ENCODE measurements around the gene RAPGEF1.

The RAPGEF1 gene

GRCh38 chr9:131748411-131748955 lies 8.6 kb upstream of the RAPGEF1 start:
- TF ChIP-seq CTCF (IDR thresholded peaks at IDR 0.05; ENCODE audit: low read depth, low read length), result no peak
- no peak for DNase-seq (ENCODE audit: low read depth, low spot score)
- in situ Hi-C loops (cut with HindIII; ENCODE audit: low sequenced_read_pairs), result no loop called here
- no peak overlapping the region for H3K4me3 ChIP-seq (ENCODE audit: low read depth, low read length)

- H3K4me3 ChIP-seq (ENCODE audit: low read depth, low read length), result no peak overlapping the region
- in situ Hi-C loops (cut with HindIII; ENCODE audit: low sequenced_read_pairs), result no loop called here
- DNase-seq (ENCODE audit: low read depth, low spot score), result peak; percentile 39
- peak; percentile 66 for TF ChIP-seq CTCF (IDR thresholded peaks at IDR 0.05; ENCODE audit: low read depth, low read length)
Measured at GRCh38 chr9:131747352-131747751, 7.5 kb upstream of the RAPGEF1 start.

- in situ Hi-C loops (cut with HindIII; ENCODE audit: low sequenced_read_pairs), result no loop called here
- no peak for DNase-seq (ENCODE audit: low read depth, low spot score)
- TF ChIP-seq CTCF (IDR thresholded peaks at IDR 0.05; ENCODE audit: low read depth, low read length), result no peak
- no peak overlapping the region for H3K4me3 ChIP-seq (ENCODE audit: low read depth, low read length)
Measured at GRCh38 chr9:131745610-131746009, 5.7 kb upstream of the RAPGEF1 start.

GRCh38 chr9:131744720-131745201 lies 4.9 kb upstream of the RAPGEF1 start:
- no peak overlapping the region for H3K4me3 ChIP-seq (ENCODE audit: low read depth, low read length)
- in situ Hi-C loops (cut with HindIII; ENCODE audit: low sequenced_read_pairs), result no loop called here
- DNase-seq (ENCODE audit: low read depth, low spot score), result no peak
- no peak for TF ChIP-seq CTCF (IDR thresholded peaks at IDR 0.05; ENCODE audit: low read depth, low read length)

- no peak for DNase-seq (ENCODE audit: low read depth, low spot score)
Measured at GRCh38 chr9:131744171-131744719, 4.4 kb upstream of the RAPGEF1 start.

GRCh38 chr9:131743501-131743900 lies 3.6 kb upstream of the RAPGEF1 start:
- in situ Hi-C loops (cut with HindIII; ENCODE audit: low sequenced_read_pairs), result no loop called here
- TF ChIP-seq CTCF (IDR thresholded peaks at IDR 0.05; ENCODE audit: low read depth, low read length), result no peak
- no peak overlapping the region for H3K4me3 ChIP-seq (ENCODE audit: low read depth, low read length)
- DNase-seq (ENCODE audit: low read depth, low spot score), result no peak

More at GRCh38 chr9:131744171-131744719, 4.4 kb upstream of the RAPGEF1 start:
- TF ChIP-seq CTCF (IDR thresholded peaks at IDR 0.05; ENCODE audit: low read depth, low read length), result no peak
- in situ Hi-C loops (cut with HindIII; ENCODE audit: low sequenced_read_pairs), result no loop called here
- H3K4me3 ChIP-seq (ENCODE audit: low read depth, low read length), result no peak overlapping the region
